Cerebellar nuclear complex (tissue), 1 donor: ENCODE data around the gene LMO1.

Experiments
- DNase-seq, 2 experiments: peaks; one replicate each; lab custom pipeline; 2025; lab: John Stamatoyannopoulos, UW

Gene LMO1

GRCh38 chr11:8263109-8263768, 439 bp downstream of the LMO1 start:
- no peak for DNase-seq

- DNase-seq = no peak
Observed at GRCh38 chr11:8262552-8263108, 1.0 kb downstream of the LMO1 start.

- no peak for DNase-seq
Observed at GRCh38 chr11:8261921-8262551, 1.6 kb downstream of the LMO1 start.

DNA sequence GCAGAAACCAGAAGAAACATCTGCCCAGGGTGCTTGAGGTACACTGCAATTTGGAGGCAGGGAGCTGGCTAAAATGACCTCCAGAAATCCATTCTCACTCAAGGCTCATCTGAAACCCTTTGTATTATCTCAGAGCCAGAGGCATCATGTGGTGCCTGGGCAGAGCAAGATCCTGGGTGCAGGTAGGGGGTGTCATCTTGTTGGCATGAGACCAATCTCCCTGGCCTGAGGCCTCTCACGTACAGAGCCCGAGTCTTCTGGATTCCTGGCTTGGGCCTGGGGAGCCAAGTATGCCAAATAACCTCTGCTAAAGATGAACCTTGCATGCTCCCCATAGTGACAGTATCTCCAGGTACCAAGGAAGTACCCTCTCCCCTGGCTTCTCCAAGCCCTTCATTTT, 2.4 kb downstream of the LMO1 start:
- DNase-seq = no peak

DNA sequence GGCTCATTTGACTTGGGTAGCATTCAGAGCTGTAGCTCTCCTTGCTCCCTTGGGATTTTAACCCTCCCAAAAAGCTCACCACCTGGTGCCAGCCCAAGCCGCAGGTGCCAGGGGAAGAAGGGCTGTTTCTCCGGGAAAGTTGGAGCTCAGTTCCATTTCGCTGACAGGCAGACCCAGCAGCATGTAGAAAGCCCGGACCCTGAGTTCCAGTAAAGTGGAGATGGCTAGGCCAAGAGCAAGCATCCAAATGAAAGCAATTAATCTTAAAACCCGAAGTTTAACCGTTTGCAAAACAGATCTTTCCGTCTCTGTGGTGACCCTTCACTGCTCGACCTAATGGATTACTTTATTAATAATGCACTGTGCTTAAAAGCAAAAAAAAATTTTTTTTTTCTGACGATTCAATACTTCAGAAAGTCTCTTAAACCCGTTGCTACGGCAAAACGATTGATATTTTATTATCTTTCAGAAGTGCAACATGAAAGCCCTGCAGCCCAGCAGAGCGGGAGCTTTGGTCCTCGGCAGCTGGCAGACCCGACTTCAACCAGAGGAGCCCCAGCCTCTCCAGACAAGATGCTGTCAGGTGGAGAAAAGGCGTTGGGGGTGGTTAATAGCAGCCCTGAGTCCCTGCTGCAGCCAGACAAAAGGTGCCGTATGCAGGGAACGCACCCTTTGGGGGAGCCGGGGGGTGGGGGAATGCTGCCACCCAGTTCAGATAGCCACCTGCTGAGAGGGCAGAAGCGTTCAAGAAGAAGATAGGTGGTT, 3.3 kb downstream of the LMO1 start:
- DNase-seq = no peak

- DNase-seq = no peak
Observed at GRCh38 chr11:8259306-8259959, 4.2 kb downstream of the LMO1 start.

DNA sequence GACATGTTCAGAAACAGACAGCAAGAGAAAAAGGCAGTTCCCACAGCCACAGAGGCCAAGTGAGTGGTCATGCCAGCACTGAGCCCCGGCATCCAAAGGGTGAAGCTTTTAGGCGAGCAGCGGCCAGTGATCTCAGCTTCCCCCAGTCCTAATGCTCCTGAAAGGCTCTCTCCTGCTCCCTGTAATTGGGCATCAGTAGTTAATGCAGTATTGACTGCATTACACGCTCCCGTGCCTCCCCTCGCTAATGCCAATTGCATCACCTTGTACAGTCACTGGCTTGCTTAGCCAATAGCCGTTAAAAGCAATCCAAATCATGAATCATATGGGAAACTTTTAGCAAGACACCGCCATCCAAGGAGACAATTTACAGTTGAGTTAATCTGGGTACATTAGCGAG, 4.9 kb downstream of the LMO1 start:
- no peak for DNase-seq

DNA sequence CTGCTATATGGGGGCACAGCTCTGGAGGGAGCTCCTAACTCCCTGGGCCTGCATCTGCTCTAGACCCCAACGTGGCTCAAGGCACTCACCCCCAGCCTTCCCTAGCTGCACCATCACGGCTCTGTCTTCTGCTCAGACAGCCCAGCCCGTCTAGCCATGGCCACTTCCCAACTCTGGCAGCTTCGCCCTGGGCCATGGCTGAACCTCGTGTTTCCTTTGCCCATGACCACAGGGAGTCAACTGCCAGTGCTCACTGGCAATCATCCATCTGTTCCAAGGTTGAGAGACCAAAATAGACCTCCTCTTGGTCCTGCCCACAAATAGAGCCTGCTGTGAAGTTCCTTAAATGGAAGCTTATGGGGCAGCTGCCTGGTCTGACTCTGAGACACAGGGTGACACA, 5.4 kb downstream of the LMO1 start:
- DNase-seq = peak in 1 of 2 experiments; percentile 3

- no peak for DNase-seq
Observed at GRCh38 chr11:8257003-8257664, 6.5 kb downstream of the LMO1 start.

- no peak for DNase-seq
Observed at GRCh38 chr11:8256271-8257002, 7.2 kb downstream of the LMO1 start.

DNA sequence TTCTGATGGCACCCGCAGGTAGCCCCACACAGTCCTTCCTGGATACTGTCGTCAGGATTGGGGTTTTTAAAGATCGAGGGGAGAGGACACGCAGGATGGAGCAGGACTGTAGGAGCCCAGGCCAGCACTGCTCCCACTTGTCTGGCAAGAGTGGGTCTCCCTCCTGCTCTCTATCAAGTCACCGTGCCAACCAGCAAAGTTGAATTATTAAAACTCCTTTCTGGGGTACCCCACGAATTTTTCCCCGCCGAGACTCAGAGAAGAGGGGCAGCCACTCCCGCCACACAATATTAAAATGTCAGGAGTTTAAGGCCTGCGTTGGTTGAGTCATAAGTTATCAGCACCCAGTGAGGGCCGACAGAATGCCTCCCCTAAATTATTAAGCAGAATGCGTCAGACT, 10.1 kb downstream of the LMO1 start:
- no peak for DNase-seq

DNA sequence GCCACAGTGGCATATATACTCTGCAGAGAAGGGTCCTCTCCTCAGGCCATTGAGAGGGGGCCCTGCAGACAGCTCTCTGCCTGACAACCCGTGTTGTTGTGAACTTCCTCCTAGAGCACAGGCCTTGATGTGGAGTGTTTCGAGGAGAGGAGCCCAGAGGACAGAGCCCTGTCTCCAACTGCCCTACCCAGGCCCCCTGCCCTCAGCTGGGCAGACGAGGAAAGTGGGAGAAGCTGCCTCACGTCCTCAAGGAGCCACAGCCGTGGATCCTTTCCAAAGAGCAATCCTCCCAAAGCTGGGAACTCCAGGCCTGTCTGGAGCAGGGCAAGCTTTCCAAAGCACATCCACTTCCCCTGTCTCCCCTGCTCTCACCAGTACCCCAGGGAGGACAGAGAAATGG, 10.7 kb downstream of the LMO1 start:
- no peak for DNase-seq

DNA sequence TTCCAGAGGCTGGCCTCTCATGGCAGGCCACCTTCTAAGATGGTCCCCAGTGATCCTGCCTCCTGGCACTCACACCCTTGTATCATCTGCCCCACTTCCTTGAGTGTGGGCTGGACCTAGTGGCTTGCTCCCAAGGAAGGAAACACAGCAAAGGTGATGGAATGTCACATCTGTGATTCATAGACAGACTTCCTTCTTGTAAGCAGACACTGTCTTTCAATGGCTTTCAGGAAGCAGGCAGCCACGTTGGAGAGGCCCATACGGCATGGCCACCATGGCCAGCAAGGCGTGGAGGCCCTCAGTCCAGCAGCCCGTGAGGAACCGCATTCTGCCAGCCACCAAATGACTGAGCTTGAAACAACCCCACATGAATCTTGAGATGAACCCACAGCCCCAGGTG, 11.3 kb downstream of the LMO1 start:
- no peak for DNase-seq

DNA sequence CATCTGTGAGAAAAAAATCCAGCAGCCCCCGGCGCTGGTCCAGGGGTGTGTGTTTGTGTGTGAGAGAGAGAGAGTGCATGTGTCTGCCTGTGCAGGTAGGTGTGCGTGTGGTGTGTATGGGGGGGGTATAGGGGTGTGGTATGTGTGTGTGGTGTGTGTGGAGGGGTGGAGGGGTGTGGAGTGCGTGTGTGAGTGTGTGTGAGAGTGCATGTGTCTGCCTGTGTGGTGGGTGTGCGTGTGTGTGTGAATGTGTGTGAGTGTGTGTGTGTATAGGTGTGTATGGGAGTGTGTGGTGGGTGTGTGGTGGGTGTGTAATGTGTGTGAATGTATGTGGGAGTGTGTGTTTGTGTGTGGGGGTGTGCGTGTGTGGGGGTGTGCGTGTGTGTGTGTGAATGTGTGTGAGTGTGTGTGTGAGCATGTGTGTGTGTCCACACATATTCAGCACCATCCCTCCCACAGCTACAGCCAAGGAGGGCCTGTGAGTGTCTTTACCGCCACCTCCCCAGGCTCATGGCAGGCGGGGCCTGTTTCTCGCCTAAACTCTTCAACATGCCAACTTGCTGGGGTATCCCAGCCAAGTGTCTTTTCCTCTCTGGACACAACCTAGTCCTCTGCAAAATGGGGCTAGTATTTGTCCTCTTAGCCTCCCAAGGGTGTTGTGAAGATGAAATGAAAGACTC, 11.9 kb downstream of the LMO1 start:
- DNase-seq = no peak

GRCh38 chr11:8250981-8251615, 12.6 kb downstream of the LMO1 start:
- no peak for DNase-seq

GRCh38 chr11:8250434-8250833, 13.2 kb downstream of the LMO1 start:
- DNase-seq = no peak

DNA sequence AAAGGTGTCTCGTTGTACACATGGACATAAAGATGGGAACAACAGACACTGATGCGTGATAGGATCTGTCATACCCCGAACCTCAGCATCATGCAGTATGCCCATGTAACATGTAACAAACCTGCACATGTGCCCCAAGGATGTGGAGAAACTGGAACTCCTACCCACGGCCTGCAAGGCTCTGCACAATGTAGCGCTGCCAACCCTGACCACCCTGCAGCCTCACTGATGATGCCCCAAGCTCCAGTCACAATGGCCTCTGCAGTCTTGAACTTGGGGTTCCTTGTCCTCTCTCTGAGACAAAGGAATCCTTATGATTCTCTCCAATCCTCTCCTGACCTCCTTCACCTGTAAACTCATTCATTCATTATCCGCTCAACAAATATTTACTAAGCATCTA, 14.2 kb downstream of the LMO1 start:
- no peak for DNase-seq

- DNase-seq = no peak
Observed at GRCh38 chr11:8248786-8249185, 14.9 kb downstream of the LMO1 start.

GRCh38 chr11:8247312-8247711, 16.4 kb downstream of the LMO1 start:
- no peak for DNase-seq

GRCh38 chr11:8243458-8243857, 20.2 kb downstream of the LMO1 start:
- no peak for DNase-seq
